HEK293 (cell line): ENCODE measurements around the gene CDK4.

Experiments
- GLI4 ChIP-seq: fragments of 450-650 bp; formaldehyde crosslinking; IDR thresholded peaks from 2 replicates; pipeline ENCODE4 v1.5.1; 2016; ENCODE audit warnings: missing biosample characterization, missing genetic modification characterization
- MEIS1 ChIP-seq: sonication (generic); formaldehyde crosslinking; IDR thresholded peaks from 2 replicates; pipeline ENCODE4 v1.8.1; 2022; ENCODE audit warnings: missing genetic modification reagents, mild to moderate bottlenecking, borderline replicate concordance
- SCRT1 ChIP-seq: fragments of 450-650 bp; formaldehyde crosslinking; IDR thresholded peaks from 2 replicates; pipeline ENCODE4 v1.5.1; 2016; ENCODE audit warnings: missing biosample characterization, missing genetic modification characterization, borderline replicate concordance
- SP2 ChIP-seq: fragments of 450-650 bp; formaldehyde crosslinking; IDR thresholded peaks from 2 replicates; pipeline ENCODE4 v1.5.1; 2016; ENCODE audit warnings: missing biosample characterization, missing genetic modification characterization
- TSHZ1 ChIP-seq: fragments of 450-650 bp; formaldehyde crosslinking; IDR thresholded peaks from 2 replicates; pipeline ENCODE4 v1.5.1; 2016; ENCODE audit warnings: missing biosample characterization, missing genetic modification characterization, borderline replicate concordance
- ZBTB10 ChIP-seq: fragments of 450-650 bp; formaldehyde crosslinking; IDR thresholded peaks from 2 replicates; pipeline ENCODE4 v1.5.1; 2016; ENCODE audit warnings: missing biosample characterization, missing genetic modification characterization
- ZBTB26 ChIP-seq: fragments of 450-650 bp; formaldehyde crosslinking; optimal IDR thresholded peaks from 2 replicates; pipeline ENCODE3; 2016; ENCODE audit warnings: missing biosample characterization, mild to moderate bottlenecking, missing genetic modification characterization
- ZBTB48 ChIP-seq: fragments of 450-650 bp; formaldehyde crosslinking; IDR thresholded peaks from 2 replicates; pipeline ENCODE4 v1.5.1; 2016; ENCODE audit warnings: missing biosample characterization, missing genetic modification characterization
- ZFP41 ChIP-seq: fragments of 450-650 bp; formaldehyde crosslinking; IDR thresholded peaks from 2 replicates; pipeline ENCODE4 v1.5.1; 2016; ENCODE audit warnings: missing biosample characterization, missing genetic modification characterization, borderline replicate concordance
- ZNF16 ChIP-seq: fragments of 450-650 bp; formaldehyde crosslinking; IDR thresholded peaks from 2 replicates; pipeline ENCODE4 v1.5.1; 2016; ENCODE audit warnings: low read depth, missing biosample characterization, missing genetic modification characterization
- ZNF169 ChIP-seq: fragments of 450-650 bp; formaldehyde crosslinking; IDR thresholded peaks from 2 replicates; pipeline ENCODE4 v1.5.1; 2016; ENCODE audit warnings: missing biosample characterization, missing genetic modification characterization
- ZNF184 ChIP-seq: fragments of 450-650 bp; IDR thresholded peaks from 2 replicates; pipeline ENCODE4 v1.5.1; 2018; ENCODE audit warnings: missing biosample characterization, mild to moderate bottlenecking, missing genetic modification characterization
- ZNF274 ChIP-seq, 2 experiments: fragments of 200-500 bp in 1 of 2; fragments of 450-650 bp in 1 of 2; sonication (Bioruptor generic) in 1 of 2; formaldehyde crosslinking in 1 of 2; IDR thresholded peaks; 2 replicates each; pipeline versions ENCODE4 v1.5.1 to v1.6.1; 2014 to 2016; ENCODE audit warnings: borderline replicate concordance in 1 of 2, inconsistent platforms in 1 of 2, low read length in 1 of 2, missing biosample characterization in 1 of 2, missing genetic modification characterization in 1 of 2
- ZNF302 ChIP-seq: fragments of 450-650 bp; formaldehyde crosslinking; IDR thresholded peaks from 2 replicates; pipeline ENCODE4 v1.5.1; 2016; ENCODE audit warnings: missing biosample characterization, missing genetic modification characterization, low read depth
- ZNF404 ChIP-seq: fragments of 450-650 bp; formaldehyde crosslinking; IDR thresholded peaks from 2 replicates; pipeline ENCODE4 v1.5.1; 2017; ENCODE audit warnings: missing biosample characterization, missing genetic modification characterization
- ZNF433 ChIP-seq: fragments of 450-650 bp; formaldehyde crosslinking; IDR thresholded peaks from 2 replicates; pipeline ENCODE4 v1.5.1; 2016; ENCODE audit warnings: missing biosample characterization, missing genetic modification characterization, low read depth
- ZNF488 ChIP-seq: fragments of 450-650 bp; formaldehyde crosslinking; IDR thresholded peaks from 2 replicates; pipeline ENCODE4 v1.5.1; 2016; ENCODE audit warnings: missing biosample characterization, missing genetic modification characterization
- ZNF529 ChIP-seq: fragments of 450-650 bp; formaldehyde crosslinking; IDR thresholded peaks from 2 replicates; pipeline ENCODE4 v1.5.1; 2017; ENCODE audit warnings: missing genetic modification characterization, missing biosample characterization; ENCODE audit not compliant: insufficient replicate concordance
- ZNF558 ChIP-seq: fragments of 450-650 bp; formaldehyde crosslinking; IDR thresholded peaks from 2 replicates; pipeline ENCODE4 v1.5.1; 2016; ENCODE audit warnings: missing biosample characterization, missing genetic modification characterization
- ZNF626 ChIP-seq: fragments of 450-650 bp; sonication (Bioruptor Pico); formaldehyde crosslinking; IDR thresholded peaks from 2 replicates; pipeline ENCODE4 v1.5.1; 2018; ENCODE audit warnings: missing biosample characterization, missing genetic modification characterization, inconsistent platforms
- ZNF843 ChIP-seq: fragments of 450-650 bp; formaldehyde crosslinking; IDR thresholded peaks from 2 replicates; pipeline ENCODE4 v1.5.1; 2016; ENCODE audit warnings: missing biosample characterization, missing genetic modification characterization
- ZSCAN18 ChIP-seq: fragments of 450-650 bp; formaldehyde crosslinking; IDR thresholded peaks from 2 replicates; pipeline ENCODE4 v1.5.1; 2016; ENCODE audit warnings: missing biosample characterization, missing genetic modification characterization
- TF ChIP-seq, protein P1 (sequence below): fragments of 450-650 bp; formaldehyde crosslinking; conservative IDR thresholded peaks from 2 replicates; pipeline ENCODE4 v1.5.1; 2016; ENCODE audit warnings: low read depth, missing biosample characterization, missing genetic modification characterization
- TF ChIP-seq, protein P2 (sequence below): fragments of 450-650 bp; formaldehyde crosslinking; IDR thresholded peaks from 2 replicates; pipeline ENCODE4 v1.5.1; 2016; ENCODE audit warnings: missing biosample characterization, missing genetic modification characterization

Gene CDK4

GRCh38 chr12:57771873-57772428 lies 19.8 kb upstream of the CDK4 start, which contains the start of gene METTL1 (continued):
- TF ChIP-seq, protein P1, sequence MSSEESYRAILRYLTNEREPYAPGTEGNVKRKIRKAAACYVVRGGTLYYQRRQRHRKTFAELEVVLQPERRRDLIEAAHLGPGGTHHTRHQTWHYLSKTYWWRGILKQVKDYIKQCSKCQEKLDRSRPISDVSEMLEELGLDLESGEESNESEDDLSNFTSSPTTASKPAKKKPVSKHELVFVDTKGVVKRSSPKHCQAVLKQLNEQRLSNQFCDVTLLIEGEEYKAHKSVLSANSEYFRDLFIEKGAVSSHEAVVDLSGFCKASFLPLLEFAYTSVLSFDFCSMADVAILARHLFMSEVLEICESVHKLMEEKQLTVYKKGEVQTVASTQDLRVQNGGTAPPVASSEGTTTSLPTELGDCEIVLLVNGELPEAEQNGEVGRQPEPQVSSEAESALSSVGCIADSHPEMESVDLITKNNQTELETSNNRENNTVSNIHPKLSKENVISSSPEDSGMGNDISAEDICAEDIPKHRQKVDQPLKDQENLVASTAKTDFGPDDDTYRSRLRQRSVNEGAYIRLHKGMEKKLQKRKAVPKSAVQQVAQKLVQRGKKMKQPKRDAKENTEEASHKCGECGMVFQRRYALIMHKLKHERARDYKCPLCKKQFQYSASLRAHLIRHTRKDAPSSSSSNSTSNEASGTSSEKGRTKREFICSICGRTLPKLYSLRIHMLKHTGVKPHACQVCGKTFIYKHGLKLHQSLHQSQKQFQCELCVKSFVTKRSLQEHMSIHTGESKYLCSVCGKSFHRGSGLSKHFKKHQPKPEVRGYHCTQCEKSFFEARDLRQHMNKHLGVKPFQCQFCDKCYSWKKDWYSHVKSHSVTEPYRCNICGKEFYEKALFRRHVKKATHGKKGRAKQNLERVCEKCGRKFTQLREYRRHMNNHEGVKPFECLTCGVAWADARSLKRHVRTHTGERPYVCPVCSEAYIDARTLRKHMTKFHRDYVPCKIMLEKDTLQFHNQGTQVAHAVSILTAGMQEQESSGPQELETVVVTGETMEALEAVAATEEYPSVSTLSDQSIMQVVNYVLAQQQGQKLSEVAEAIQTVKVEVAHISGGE = peak; percentile 38; the same call in 1 of the 2 replicates
- TF ChIP-seq SCRT1 (tag by site-specific recombination) (no peak), ZNF626 (tag by site-specific recombination) (no peak), ZNF843 (tag by site-specific recombination) (peak; percentile 78; the same call in 1 of the 2 replicates), ZNF184 (peak; percentile 55; the same call in 1 of the 2 replicates), ZFP41 (no peak), ZNF302 (no peak), ZNF274 (IDR thresholded peaks at IDR 0.05; ENCODE audit: low read length) (no peak), ZNF274 (tag by site-specific recombination; IDR thresholded peaks at IDR 0.05; ENCODE audit: borderline replicate concordance) (no peak), MEIS1 (CRISPR knock-in tag) (no peak), ZBTB26 (tag by site-specific recombination) (no peak), ZBTB10 (peak; percentile 98), ZNF488 (tag by site-specific recombination) (no peak), TSHZ1 (no peak), ZNF433 (no peak), ZNF558 (tag by site-specific recombination) (no peak), ZNF404 (tag by site-specific recombination) (no peak), SP2 (tag by site-specific recombination) (peak; percentile 85), GLI4 (no peak), ZBTB48 (tag by site-specific recombination) (peak; percentile 96), ZNF529 (tag by site-specific recombination) (no peak), ZNF16 (0 out of 2 replicates have a peak, but pooled peaks have one; percentile 9), ZNF169 (no peak), ZSCAN18 (tag by site-specific recombination) (no peak)
- TF ChIP-seq, protein P2, sequence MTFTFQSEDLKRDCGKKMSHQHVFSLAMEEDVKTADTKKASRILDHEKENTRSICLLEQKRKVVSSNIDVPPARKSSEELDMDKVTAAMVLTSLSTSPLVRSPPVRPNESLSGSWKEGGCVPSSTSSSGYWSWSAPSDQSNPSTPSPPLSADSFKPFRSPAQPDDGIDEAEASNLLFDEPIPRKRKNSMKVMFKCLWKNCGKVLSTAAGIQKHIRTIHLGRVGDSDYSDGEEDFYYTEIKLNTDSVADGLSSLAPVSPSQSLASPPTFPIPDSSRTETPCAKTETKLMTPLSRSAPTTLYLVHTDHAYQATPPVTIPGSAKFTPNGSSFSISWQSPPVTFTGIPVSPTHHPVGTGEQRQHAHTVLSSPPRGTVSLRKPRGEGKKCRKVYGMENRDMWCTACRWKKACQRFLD (tag by site-specific recombination) = no peak
